Measurements from ENCODE around the gene CBARP. TPM values are rescaled to one million over a fixed set of nuclear protein-coding genes. Genes with fewer than 3 reads are reported as not detected.

Gene CBARP
- total and polyA plus RNA-seq, 2 of the 13 experiments (the other 11 are each of a cell fraction or from before 2014, with no cell fraction given) = 1.2 to 1.4 TPM

- TF ChIP-seq ZNF235 (CRISPR knock-in tag; IDR thresholded peaks at IDR 0.05; ENCODE audit: borderline replicate concordance) (no peak), NCOA1 (CRISPR knock-in tag; IDR thresholded peaks at IDR 0.05) (no peak), RERE (CRISPR knock-in tag; IDR thresholded peaks at IDR 0.05; ENCODE audit: low read depth) (no peak), AKNA (CRISPR knock-in tag; IDR thresholded peaks at IDR 0.05; ENCODE audit: borderline replicate concordance) (no peak), ZXDC (CRISPR knock-in tag; IDR thresholded peaks at IDR 0.05) (no peak), NFE2 (CRISPR knock-in tag; IDR thresholded peaks at IDR 0.05) (no peak), XRCC5 (optimal IDR thresholded peaks at IDR 0.05; ENCODE audit: low read length) (no peak), ZNF207 (IDR thresholded peaks at IDR 0.05; ENCODE audit: borderline replicate concordance) (no peak), RFXANK (CRISPR knock-in tag; IDR thresholded peaks at IDR 0.05) (no peak; the same call in 1 of the 2 replicates), RCOR2 (CRISPR knock-in tag; IDR thresholded peaks at IDR 0.05) (no peak; the same call in 1 of the 2 replicates), ZFP36L1 (CRISPR knock-in tag; IDR thresholded peaks at IDR 0.05) (peak; percentile 87; the same call in 1 of the 2 replicates), ZNF709 (CRISPR knock-in tag; IDR thresholded peaks at IDR 0.05) (no peak; the same call in 1 of the 2 replicates), CTCF (CRISPR knock-in tag; IDR thresholded peaks at IDR 0.05) (peak; percentile 37), NR2F2 (IDR thresholded peaks at IDR 0.05; ENCODE audit: borderline replicate concordance, low read depth) (no peak; the same call in 1 of the 2 replicates)
These were observed 28.5 kb upstream of the CBARP start (continued) for GRCh38 chr19:1266129-1266915.
